ENCODE results near the gene HIPK4. TPM values are rescaled to one million over a fixed set of nuclear protein-coding genes. Genes with fewer than 3 reads are reported as not detected.
"Not testable (repeated sequence)": the region's sequence is repeated elsewhere in the genome, so short reads cannot be mapped to it uniquely, and the experiment has no call there.

Gene HIPK4
- total RNA-seq, 1 experiment from 2014 or later = not detected

GRCh38 chr19:40392894-40393517, 3.0 kb upstream of the HIPK4 start:
- peak; percentile 27 for DNase-seq (ENCODE audit: low read depth)

GRCh38 chr19:40392123-40392522, 2.1 kb upstream of the HIPK4 start:
- DNase-seq (ENCODE audit: low read depth) = no peak

DNA sequence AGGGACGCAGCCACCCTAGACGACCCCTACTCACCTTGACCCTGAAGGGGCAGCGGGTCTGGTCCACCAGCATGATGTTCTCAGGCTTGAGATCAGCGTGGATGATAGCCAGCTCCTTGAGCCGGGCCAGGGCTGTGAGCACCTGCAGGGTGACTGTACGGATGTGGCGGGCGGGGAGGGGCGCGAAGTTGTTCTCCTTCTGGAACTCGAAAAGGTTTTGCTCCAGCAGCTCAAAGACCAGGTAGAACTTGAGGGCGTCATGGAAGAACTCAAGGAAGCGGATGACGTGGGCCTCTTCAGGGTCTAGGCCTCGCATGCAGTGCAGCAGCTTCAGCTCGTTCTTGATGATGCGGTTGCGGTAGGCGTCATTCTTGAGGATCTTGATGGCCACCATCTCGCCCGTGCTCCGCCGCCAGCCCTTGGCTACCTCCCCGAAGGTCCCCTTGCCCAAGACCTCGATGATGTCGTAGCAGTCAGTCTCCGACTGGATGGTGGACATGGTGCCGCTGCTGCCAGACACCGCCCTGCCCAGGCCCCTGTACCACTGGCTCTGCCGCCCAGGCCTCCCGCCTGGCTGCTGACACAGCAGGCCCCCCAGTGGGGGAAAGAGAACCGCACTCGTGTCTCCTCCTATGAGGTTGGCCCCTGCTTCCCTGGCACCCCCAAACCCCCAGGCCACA, 437 bp downstream of the HIPK4 start:
- no peak for DNase-seq (ENCODE audit: low read depth)

DNA sequence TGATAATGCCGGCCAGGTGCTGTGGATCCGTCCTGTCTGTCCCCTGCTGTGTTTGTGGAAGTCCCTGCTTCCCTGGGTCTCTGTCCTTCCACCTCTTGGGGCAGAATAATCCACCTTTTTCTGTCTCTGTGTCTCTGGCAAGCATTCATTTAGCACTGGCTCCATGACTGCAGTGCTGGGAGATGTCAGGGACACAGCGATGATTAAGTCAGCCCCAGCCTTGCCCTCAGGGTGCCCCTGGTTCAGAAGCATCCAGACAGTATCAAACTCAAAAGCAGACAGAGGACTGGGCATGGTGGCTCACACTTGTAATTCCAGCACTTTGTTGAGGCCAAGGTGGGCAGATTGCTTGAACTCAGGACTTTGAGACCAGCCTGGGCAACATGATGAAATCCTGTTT, 1.5 kb downstream of the HIPK4 start:
- peak; percentile 32 for DNase-seq (ENCODE audit: low read depth)

DNA sequence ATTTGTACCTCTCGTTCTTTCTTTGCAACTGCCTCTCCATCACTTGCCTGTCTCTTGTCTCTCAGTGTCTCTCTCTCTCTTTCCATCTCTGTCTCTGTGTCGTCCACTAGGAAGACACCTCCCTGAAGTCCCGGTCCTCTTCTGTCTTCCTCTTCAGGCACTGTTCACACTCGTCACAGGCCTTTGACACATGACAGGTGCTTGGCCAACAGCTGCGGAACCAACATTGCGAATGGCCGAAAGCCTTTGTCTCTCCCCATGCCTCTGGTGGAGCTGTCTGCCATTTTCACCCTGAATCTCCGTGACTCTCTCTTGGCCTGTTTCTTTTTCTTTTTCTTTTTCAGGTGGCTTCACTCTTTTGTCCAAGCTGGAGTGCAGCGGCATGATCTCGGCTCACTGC, 2.8 kb downstream of the HIPK4 start:
- no peak for DNase-seq (ENCODE audit: low read depth)

GRCh38 chr19:40383668-40384248, 6.2 kb downstream of the HIPK4 start:
- DNase-seq (ENCODE audit: low read depth) = no peak

DNA sequence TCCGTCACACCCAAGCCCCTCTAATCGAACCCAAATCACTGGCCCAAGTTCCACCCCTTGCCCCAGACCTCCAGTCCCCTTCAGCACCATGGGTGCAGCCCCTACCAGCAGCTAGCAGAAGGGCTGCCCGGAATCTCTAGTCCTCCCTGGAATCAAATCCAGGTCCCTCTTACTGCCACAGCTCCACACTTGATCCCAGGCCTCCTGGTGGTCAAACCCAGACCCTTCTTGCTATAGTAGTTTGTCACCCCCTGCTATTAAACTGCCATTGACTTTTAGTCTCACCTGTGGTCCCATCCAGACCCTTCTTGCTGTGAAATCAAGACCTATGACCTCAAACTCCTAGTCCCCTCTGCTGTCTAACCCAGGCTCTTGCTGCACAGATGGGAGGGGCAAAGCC, 8.7 kb downstream of the HIPK4 start:
- no peak for DNase-seq (ENCODE audit: low read depth)

GRCh38 chr19:40380199-40381037, 9.6 kb downstream of the HIPK4 start:
- no peak for DNase-seq (ENCODE audit: low read depth)

DNA sequence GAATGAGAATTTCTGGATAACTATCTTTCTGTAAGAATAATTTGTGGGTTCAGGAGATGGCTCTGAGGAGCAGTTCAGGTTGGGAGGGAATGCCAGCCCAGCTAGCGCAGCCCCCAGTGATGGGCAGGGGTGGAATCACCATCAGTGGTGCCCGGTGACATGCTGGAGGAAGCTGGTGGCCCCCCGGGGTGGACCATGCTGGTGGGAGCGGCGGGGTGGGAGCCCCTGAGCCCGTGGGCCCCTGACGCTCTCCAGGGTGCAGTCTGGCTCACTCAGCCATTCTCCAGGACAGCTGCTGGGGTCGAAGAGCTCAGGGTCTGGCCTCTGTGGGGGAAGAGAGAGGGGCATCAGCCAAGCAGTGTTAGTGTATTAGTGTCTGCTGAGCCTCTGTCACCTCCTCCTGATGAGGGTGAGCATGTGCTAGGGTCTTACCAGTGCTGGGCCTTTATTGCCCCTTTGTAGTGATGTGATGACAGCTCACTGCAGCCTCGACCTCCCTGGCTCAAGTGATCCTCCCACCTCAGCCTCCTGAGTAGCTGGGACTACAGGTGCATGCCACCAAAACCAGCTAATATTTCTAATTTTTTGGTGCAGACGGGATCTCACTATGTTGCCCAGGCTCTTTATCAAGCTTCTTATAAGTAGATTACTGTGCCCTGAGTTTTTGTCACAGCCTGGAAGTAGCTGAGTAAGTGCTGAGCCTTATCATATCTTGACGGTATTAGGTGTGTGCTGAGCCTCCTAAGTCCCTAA, 10.4 kb downstream of the HIPK4 start:
- DNase-seq (ENCODE audit: low read depth) = no peak

- no peak for DNase-seq (ENCODE audit: low read depth)
Observed at GRCh38 chr19:40378509-40378908, 11.5 kb downstream of the HIPK4 start.

- DNase-seq (ENCODE audit: low read depth) = no peak
Observed at GRCh38 chr19:40377876-40378385, 12.1 kb downstream of the HIPK4 start.

GRCh38 chr19:40376286-40376862, 13.6 kb downstream of the HIPK4 start:
- no peak for DNase-seq (ENCODE audit: low read depth)

- DNase-seq (ENCODE audit: low read depth) = no peak
Observed at GRCh38 chr19:40374084-40374483, 15.9 kb downstream of the HIPK4 start.

- no peak for DNase-seq (ENCODE audit: low read depth)
Observed at GRCh38 chr19:40371802-40372122, 18.2 kb downstream of the HIPK4 start.

DNA sequence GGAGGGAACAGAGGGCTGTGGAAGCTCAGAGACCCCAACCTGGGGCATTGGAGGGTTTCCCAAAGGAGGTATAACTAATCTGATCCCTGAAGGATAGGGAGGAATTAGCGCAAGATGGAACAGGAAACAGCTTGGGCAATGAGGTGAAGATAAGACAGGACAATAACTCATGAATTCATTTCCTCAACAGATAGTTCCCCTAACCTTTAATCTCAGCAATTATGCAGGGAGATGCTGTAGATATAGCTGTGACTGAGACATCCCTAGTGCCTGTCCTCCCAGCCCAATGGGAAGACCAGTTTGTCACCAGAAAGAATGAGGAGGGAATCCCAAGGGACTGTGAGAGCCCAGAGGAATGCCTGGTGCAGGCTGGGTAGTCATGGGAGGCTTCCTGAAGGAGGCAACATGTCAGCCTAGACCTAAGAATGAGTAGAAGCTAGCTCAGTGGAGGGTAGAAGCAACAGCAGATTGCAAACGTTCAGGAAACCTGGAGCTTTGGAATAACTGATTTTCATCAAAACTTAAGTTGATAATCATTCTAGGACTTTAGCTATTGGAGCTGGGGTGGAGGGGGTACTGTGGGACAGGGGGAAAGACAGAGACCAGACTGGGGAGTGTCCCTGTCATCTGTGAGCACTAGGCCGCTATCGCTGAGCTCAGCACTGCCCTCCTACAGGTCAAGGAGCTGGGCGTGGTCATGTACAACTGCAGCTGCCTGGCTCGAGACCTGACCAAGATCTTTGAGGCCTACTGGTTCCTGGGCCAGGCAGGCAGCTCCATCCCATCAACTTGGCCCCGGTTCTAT, 18.8 kb downstream of the HIPK4 start:
- DNase-seq (ENCODE audit: low read depth) = no peak

DNA sequence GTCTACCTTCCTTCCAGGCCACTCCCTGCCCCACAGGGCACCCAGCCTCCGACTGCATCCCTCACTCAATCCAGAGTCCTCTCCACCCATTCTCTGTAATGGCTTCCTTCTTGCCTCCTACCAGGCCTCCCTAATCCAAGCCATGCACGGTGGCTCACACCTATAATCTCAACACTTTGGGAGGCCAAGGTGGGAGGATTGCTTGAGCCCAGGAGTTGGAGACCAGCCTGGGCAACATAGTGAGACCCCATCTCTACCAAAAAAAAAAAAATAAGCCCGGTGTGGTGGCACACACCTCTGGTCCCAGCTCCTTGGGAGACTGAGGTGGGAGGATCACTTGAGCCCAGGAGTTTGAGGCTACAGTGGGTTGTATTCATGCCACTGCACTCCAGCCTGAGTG, 19.7 kb downstream of the HIPK4 start:
- DNase-seq (ENCODE audit: low read depth) = not testable (repeated sequence)

DNA sequence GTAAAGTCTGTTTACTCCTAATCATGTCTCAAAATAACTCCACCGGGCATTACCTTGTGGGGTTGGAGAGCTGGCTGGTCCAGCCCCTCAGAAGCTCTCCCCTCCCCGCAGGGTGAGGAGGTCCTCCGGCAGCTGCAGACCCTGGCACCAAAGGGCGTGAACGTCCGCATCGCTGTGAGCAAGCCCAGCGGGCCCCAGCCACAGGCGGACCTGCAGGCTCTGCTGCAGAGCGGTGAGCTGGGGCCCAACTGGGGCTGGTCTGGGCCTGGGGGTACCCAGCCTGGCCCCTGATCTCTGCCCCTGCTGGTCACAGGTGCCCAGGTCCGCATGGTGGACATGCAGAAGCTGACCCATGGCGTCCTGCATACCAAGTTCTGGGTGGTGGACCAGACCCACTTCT, 20.2 kb downstream of the HIPK4 start:
- no peak for DNase-seq (ENCODE audit: low read depth)

DNA sequence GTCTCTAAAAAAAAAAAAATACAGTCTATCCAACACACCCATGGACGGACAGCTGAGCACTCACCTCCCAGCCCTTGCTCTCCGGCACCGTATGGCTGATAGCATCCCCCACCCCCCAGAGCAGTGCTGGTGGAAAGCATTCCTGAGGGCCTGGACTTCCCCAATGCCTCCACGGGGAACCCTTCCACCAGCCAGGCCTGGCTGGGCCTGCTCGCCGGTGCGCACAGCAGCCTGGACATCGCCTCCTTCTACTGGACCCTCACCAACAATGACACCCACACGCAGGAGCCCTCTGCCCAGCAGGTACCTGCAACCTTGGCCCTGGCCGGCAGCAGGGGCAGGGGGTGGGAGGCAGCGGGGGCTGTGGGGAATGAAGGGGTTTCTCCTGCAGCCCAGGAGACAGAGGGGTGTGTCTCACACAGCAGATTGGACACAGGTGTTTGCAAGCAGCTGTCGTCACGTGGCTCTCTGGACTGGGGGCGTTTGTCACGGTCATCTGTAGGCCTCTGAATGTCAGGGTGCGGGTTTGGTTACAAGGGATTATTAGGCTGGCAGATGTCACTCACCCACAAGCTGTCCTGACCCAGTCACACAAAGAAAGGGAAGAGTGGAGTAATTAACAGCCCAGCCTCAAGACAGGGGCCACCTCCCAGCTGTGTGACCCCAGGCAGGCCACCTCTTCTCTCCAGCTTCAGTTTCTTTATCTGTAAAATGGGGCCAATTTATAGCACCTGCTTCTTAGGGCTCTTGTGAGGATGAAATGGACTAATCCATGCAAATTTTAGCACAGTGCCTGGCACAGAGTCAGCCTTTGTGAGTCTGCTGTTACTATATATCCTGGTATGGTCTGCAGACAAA, 22.2 kb downstream of the HIPK4 start:
- no peak for DNase-seq (ENCODE audit: low read depth)

Measured in RPMI7951 (cell line).